H9 (cell line): ENCODE measurements around the gene ANAPC4. TPM values are rescaled to one million over a fixed set of nuclear protein-coding genes. Genes with fewer than 3 reads are reported as not detected.

Experiments
- DNase-seq: peaks from one replicate; pipeline ENCODE4 v3.0.0-alpha.2; 2017
- H2AFZ ChIP-seq: one replicate; pipeline ENCODE4 v1.6.1; 2013; ENCODE audit warnings: mild to moderate bottlenecking, low read length, control low read depth, moderate library complexity
- H2AK5ac ChIP-seq: 2 replicates; pipeline ENCODE4 v1.6.1; 2013; ENCODE audit warnings: low read length, control low read depth, mixed read lengths; ENCODE audit not compliant: insufficient read length
- H2BK120ac ChIP-seq: one replicate; pipeline ENCODE4 v1.6.1; 2013; ENCODE audit warnings: low read depth, mild to moderate bottlenecking, low read length, control low read depth, inconsistent platforms; ENCODE audit not compliant: poor library complexity, severe bottlenecking
- H2BK12ac ChIP-seq: 2 replicates; pipeline ENCODE4 v1.6.1; 2013; ENCODE audit warnings: low read length, control low read depth, mixed read lengths, low read depth; ENCODE audit not compliant: insufficient read length
- H2BK15ac ChIP-seq: 2 replicates; pipeline ENCODE4 v1.6.1; 2013; ENCODE audit warnings: low read depth, low read length, control low read depth
- H2BK20ac ChIP-seq: one replicate; pipeline ENCODE4 v1.6.1; 2013; ENCODE audit warnings: low read depth, mild to moderate bottlenecking, low read length, control low read depth, inconsistent platforms; ENCODE audit not compliant: poor library complexity, severe bottlenecking
- H2BK5ac ChIP-seq: 2 replicates; pipeline ENCODE4 v1.6.1; 2013; ENCODE audit warnings: low read length, control low read depth, mixed read lengths; ENCODE audit not compliant: insufficient read length
- H3K14ac ChIP-seq: 2 replicates; pipeline ENCODE4 v1.6.1; 2013; ENCODE audit warnings: low read length, control low read depth; ENCODE audit not compliant: insufficient read depth
- H3K18ac ChIP-seq: 2 replicates; pipeline ENCODE4 v1.6.1; 2013; ENCODE audit warnings: low read depth, mild to moderate bottlenecking, mixed read lengths, low read length, control low read depth; ENCODE audit not compliant: insufficient read length
- H3K23ac ChIP-seq: 2 replicates; pipeline ENCODE4 v1.6.1; 2013; ENCODE audit warnings: low read length, control low read depth, mixed read lengths, low read depth; ENCODE audit not compliant: insufficient read length
- H3K23me2 ChIP-seq: 2 replicates; pipeline ENCODE4 v1.6.1; 2013; ENCODE audit warnings: low read depth, mild to moderate bottlenecking, mixed read lengths, low read length, control low read depth; ENCODE audit not compliant: insufficient read length, poor library complexity, severe bottlenecking
- H3K27ac ChIP-seq: 2 replicates; pipeline ENCODE4 v1.5.1; 2013; ENCODE audit warnings: low read length, control low read depth, mixed read lengths, low read depth; ENCODE audit not compliant: insufficient read length
- H3K27me3 ChIP-seq: 2 replicates; pipeline ENCODE4 v1.6.1; 2013; ENCODE audit warnings: low read length, control low read depth, inconsistent platforms; ENCODE audit not compliant: insufficient read depth
- H3K4ac ChIP-seq: 2 replicates; pipeline ENCODE4 v1.6.1; 2013; ENCODE audit warnings: low read depth, mild to moderate bottlenecking, control low read depth, inconsistent platforms, low read length, moderate library complexity
- H3K4me1 ChIP-seq: 2 replicates; pipeline ENCODE4 v1.6.1; 2013; ENCODE audit warnings: low read length, control low read depth, inconsistent platforms; ENCODE audit not compliant: insufficient read depth
- H3K4me2 ChIP-seq: 2 replicates; pipeline ENCODE4 v1.6.1; 2013; ENCODE audit warnings: low read length, control low read depth, mixed read lengths; ENCODE audit not compliant: insufficient read length, insufficient read depth
- H3K56ac ChIP-seq: 2 replicates; pipeline ENCODE4 v1.6.1; 2013; ENCODE audit warnings: low read depth, mild to moderate bottlenecking, mixed read lengths, low read length, control low read depth; ENCODE audit not compliant: insufficient read length
- H3K79me1 ChIP-seq: 2 replicates; pipeline ENCODE4 v1.6.1; 2013; ENCODE audit warnings: low read depth, mild to moderate bottlenecking, moderate library complexity, low read length, control low read depth, inconsistent platforms; ENCODE audit not compliant: insufficient read depth, poor library complexity, severe bottlenecking
- H3K79me2 ChIP-seq: 2 replicates; pipeline ENCODE4 v1.6.1; 2013; ENCODE audit warnings: low read length, control low read depth, inconsistent platforms; ENCODE audit not compliant: insufficient read depth
- H3K9ac ChIP-seq: 2 replicates; pipeline ENCODE4 v1.6.1; 2013; ENCODE audit warnings: low read length, control low read depth, mixed read lengths; ENCODE audit not compliant: insufficient read length; ENCODE audit errors: extremely low read depth
- H3K9me3 ChIP-seq: one replicate; pipeline ENCODE4 v1.6.1; 2013; ENCODE audit warnings: low read depth, low read length, inconsistent platforms; ENCODE audit not compliant: control insufficient read depth
- H3T11ph ChIP-seq: one replicate; pipeline ENCODE4 v1.6.1; 2013; ENCODE audit warnings: mild to moderate bottlenecking, low read length, control low read depth, inconsistent platforms
- H4K20me1 ChIP-seq: one replicate; pipeline ENCODE4 v1.6.1; 2013; ENCODE audit not compliant: control insufficient read depth, insufficient read length, insufficient read depth
- H4K5ac ChIP-seq: 2 replicates; pipeline ENCODE4 v1.6.1; 2013; ENCODE audit warnings: low read depth, mild to moderate bottlenecking, mixed read lengths, low read length, control low read depth; ENCODE audit not compliant: insufficient read length
- H4K8ac ChIP-seq: replicated peaks from 2 replicates; pipeline ENCODE4 v1.6.1; 2013; ENCODE audit warnings: low read length, control low read depth, mixed read lengths, low read depth; ENCODE audit not compliant: insufficient read length
- H4K91ac ChIP-seq: 2 replicates; pipeline ENCODE4 v1.6.1; 2013; ENCODE audit warnings: low read depth, mild to moderate bottlenecking, moderate library complexity, mixed read lengths, low read length, control low read depth; ENCODE audit not compliant: insufficient read length
- H3K27ac Mint-ChIP-seq, 3 experiments: 2 replicates in 2 of 3; 3 replicates in 1 of 3; pipeline ENCODE4 v1.8.0; 2020 to 2021; ENCODE audit warnings: mixed read lengths in 3 of 3, mild to moderate bottlenecking in 1 of 3, moderate library complexity in 1 of 3
- H3K27me3 Mint-ChIP-seq: 2 replicates; pipeline ENCODE4 v1.8.0; 2021; ENCODE audit warnings: low read depth, mild to moderate bottlenecking, moderate library complexity, mixed read lengths
- H3K36me3 Mint-ChIP-seq, 3 experiments: 2 replicates in 2 of 3; 3 replicates in 1 of 3; pipeline ENCODE4 v1.8.0; 2020 to 2021; ENCODE audit warnings: low read depth in 3 of 3, mixed read lengths in 3 of 3; ENCODE audit not compliant: insufficient read depth in 1 of 3
- H3K4me1 Mint-ChIP-seq, 2 experiments: 2 replicates each; pipeline ENCODE4 v1.8.0; 2020; ENCODE audit warnings: mixed read lengths in 2 of 2
- H3K4me3 Mint-ChIP-seq, 2 experiments: 2 replicates in 1 of 2; 3 replicates in 1 of 2; pipeline ENCODE4 v1.8.0; 2020 to 2021; ENCODE audit warnings: mild to moderate bottlenecking in 2 of 2, mixed read lengths in 2 of 2, moderate library complexity in 1 of 2
- H3K9me3 Mint-ChIP-seq, 2 experiments: 2 replicates in 1 of 2; 3 replicates in 1 of 2; pipeline ENCODE4 v1.8.0; 2020; ENCODE audit warnings: mild to moderate bottlenecking in 2 of 2, mixed read lengths in 2 of 2, moderate library complexity in 1 of 2
- WGBS: extraction: QIAGEN DNeasy Blood & Tissue Kit; methylation state at CpG from one replicate; pipeline ENCODE4 v1.1.7; 2013; ENCODE audit warnings: missing lambda C conversion rate, low lambda C conversion rate, mixed read lengths; ENCODE audit not compliant: insufficient read length; ENCODE audit errors: extremely low coverage; 5-methylcytosine and 5-hydroxymethylcytosine counted together
- total RNA-seq: library from RNA; stranded (reverse); gene quantifications from 2 replicates; pipeline ENCODE4 v1.2.1, GENCODE V29; 2021
- TF ChIP-seq, protein P1 (sequence below): fragments of 200-600 bp; sonication (generic); conservative IDR thresholded peaks from 3 replicates; pipeline ENCODE4 v1.8.0; 2021; ENCODE audit warnings: antibody characterized with exemption, mild to moderate bottlenecking

Gene ANAPC4
- total RNA-seq, 1 experiment from 2014 or later: 42.5 TPM

DNA sequence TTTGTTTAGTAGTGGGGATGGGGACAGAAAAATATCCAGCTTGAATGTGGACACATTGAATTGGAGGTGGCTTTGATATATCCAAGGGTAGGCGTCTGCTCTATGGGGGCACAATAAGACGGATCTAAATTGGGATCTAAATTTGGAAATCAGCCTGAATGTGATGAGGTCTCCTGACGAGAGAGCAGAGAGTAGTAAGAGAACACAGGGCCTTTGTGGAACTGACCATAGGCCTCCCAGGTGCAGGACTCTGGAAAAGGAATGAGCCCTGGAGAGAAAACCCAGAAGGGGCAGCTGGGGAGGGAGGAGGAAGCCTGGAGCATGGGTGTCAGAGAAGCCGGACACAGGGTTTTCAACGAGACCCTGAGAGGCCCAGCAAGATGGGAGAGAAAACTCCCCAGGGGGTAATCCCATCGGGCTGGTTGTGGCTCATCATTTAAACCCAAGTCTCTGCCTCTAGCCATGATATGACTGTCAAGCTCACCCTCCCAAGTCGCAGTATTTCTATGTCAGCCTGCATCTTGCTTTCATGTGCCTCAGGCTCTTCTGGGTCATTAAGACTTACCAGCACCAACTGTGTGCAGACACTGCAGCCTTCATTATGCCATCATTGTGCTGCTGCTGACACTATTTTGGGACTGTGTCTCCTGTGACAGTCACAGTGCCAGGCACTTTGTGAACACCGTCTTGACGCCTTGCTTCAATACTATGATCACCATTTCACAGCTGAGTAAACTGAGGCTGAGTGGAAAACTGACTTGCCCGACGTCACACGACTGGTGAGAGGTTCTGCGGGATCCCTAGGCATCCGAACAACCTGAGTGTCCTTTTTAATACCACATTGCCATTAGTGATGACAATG, 57.1 kb downstream of the ANAPC4 start:
- Mint-ChIP-seq H3K9me3 (no peaks in the 10 kb centered on the region), H3K27me3 (no peaks in the 10 kb centered on the region), H3K4me3 (no peak overlapping the region), H3K4me1 (no peaks in the 10 kb centered on the region), H3K36me3 (no peaks in the 10 kb centered on the region), H3K27ac (peak overlapping the region in 1 of 3 experiments; percentile 4; a peak in 1 of 7 replicates)
- H3K4me2 ChIP-seq: no peak overlapping the region
- H3K23me2 ChIP-seq: no peaks in the 10 kb centered on the region
- no peak overlapping the region for H3K27ac ChIP-seq
- no peak overlapping the region for H2BK120ac ChIP-seq
- no peak overlapping the region for H2BK12ac ChIP-seq
- H3K79me2 ChIP-seq: no peaks in the 10 kb centered on the region
- no peak for DNase-seq
- no peak overlapping the region for H3K18ac ChIP-seq
- no peak overlapping the region for H2BK20ac ChIP-seq
- no peak overlapping the region for H3K4ac ChIP-seq
- no peak overlapping the region for H4K5ac ChIP-seq
- WGBS: no CpG with 5 or more reads among the region's 14 CpGs
- H4K8ac ChIP-seq: no peak overlapping the region
- no peak overlapping the region for H2AK5ac ChIP-seq
- TF ChIP-seq, protein P1, sequence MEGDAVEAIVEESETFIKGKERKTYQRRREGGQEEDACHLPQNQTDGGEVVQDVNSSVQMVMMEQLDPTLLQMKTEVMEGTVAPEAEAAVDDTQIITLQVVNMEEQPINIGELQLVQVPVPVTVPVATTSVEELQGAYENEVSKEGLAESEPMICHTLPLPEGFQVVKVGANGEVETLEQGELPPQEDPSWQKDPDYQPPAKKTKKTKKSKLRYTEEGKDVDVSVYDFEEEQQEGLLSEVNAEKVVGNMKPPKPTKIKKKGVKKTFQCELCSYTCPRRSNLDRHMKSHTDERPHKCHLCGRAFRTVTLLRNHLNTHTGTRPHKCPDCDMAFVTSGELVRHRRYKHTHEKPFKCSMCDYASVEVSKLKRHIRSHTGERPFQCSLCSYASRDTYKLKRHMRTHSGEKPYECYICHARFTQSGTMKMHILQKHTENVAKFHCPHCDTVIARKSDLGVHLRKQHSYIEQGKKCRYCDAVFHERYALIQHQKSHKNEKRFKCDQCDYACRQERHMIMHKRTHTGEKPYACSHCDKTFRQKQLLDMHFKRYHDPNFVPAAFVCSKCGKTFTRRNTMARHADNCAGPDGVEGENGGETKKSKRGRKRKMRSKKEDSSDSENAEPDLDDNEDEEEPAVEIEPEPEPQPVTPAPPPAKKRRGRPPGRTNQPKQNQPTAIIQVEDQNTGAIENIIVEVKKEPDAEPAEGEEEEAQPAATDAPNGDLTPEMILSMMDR: no peak
- no peaks in the 10 kb centered on the region for H3K9me3 ChIP-seq
- no peak overlapping the region for H3K9ac ChIP-seq
- H2BK15ac ChIP-seq: no peak overlapping the region
- no peaks in the 10 kb centered on the region for H3K79me1 ChIP-seq
- no peak overlapping the region for H4K91ac ChIP-seq
- no peak overlapping the region for H2BK5ac ChIP-seq
- H3K23ac ChIP-seq: no peak overlapping the region
- no peak overlapping the region for H2AFZ ChIP-seq
- H3K27me3 ChIP-seq: no peaks in the 10 kb centered on the region; the same call in 1 of the 2 replicates
- no peak overlapping the region for H3K56ac ChIP-seq
- H3K14ac ChIP-seq: no peak overlapping the region
- H3T11ph ChIP-seq: no peak overlapping the region
- H4K20me1 ChIP-seq: no peaks in the 10 kb centered on the region
- H3K4me1 ChIP-seq: no peaks in the 10 kb centered on the region
